H1 (cell line): ENCODE results near the gene CREBL2. TPM values are rescaled to one million over a fixed set of nuclear protein-coding genes. Genes with fewer than 3 reads are reported as not detected.
"Not testable (repeated sequence)": the region's sequence is repeated elsewhere in the genome, so short reads cannot be mapped to it uniquely, and the experiment has no call there.

Experiments
- CTCF ChIA-PET: fragments of 300-600 bp; sonication (Branson Sonifier 250); formaldehyde crosslinking; loops from one replicate; lab custom pipeline; 2021; ENCODE audit not compliant: partially characterized antibody; lab: Charles Lee
- POLR2A ChIA-PET: fragments of 300-600 bp; sonication (Branson Sonifier 250); formaldehyde crosslinking; loops from one replicate; lab custom pipeline; 2021; ENCODE audit warnings: inconsistent platforms; ENCODE audit not compliant: partially characterized antibody; lab: Charles Lee
- DNase-seq, 2 experiments: peaks; one replicate each; pipeline versions ENCODE4 v3.0.0 to v3.0.0-alpha.2; 2010 to 2022; ENCODE audit warnings: low spot score in 2 of 2, low read depth in 1 of 2, mixed read lengths in 1 of 2
- FAIRE-seq: peaks from 2 replicates; lab custom pipeline; 2011; peaks lifted over from hg19 to GRCh38; lab: Jason Lieb, UNC
- H2AFZ ChIP-seq: 2 replicates; pipeline ENCODE4 v1.8.1; 2012; ENCODE audit warnings: low read length, inconsistent platforms
- H2AK5ac ChIP-seq: 2 replicates; pipeline ENCODE4 v1.6.1; 2013; ENCODE audit warnings: low read depth, low read length
- H2BK120ac ChIP-seq: replicated peaks from 2 replicates; pipeline ENCODE3; 2013; ENCODE audit warnings: low read depth, low read length, inconsistent platforms
- H2BK12ac ChIP-seq: 2 replicates; pipeline ENCODE4 v1.6.1; 2013; ENCODE audit warnings: low read depth, low read length
- H2BK15ac ChIP-seq: 2 replicates; pipeline ENCODE4 v1.6.1; 2013; ENCODE audit warnings: low read length
- H2BK20ac ChIP-seq: 2 replicates; pipeline ENCODE4 v1.6.1; 2013; ENCODE audit warnings: low read length
- H2BK5ac ChIP-seq: 2 replicates; pipeline ENCODE4 v1.6.1; 2013; ENCODE audit warnings: low read depth, low read length
- H3K14ac ChIP-seq: 2 replicates; pipeline ENCODE4 v1.6.1; 2013; ENCODE audit warnings: inconsistent platforms; ENCODE audit not compliant: insufficient read length
- H3K18ac ChIP-seq: 2 replicates; pipeline ENCODE4 v1.6.1; 2013; ENCODE audit warnings: low read length; ENCODE audit errors: extremely low read depth
- H3K23ac ChIP-seq: 2 replicates; pipeline ENCODE4 v1.6.1; 2013; ENCODE audit warnings: inconsistent platforms; ENCODE audit not compliant: insufficient read length
- H3K23me2 ChIP-seq: 2 replicates; pipeline ENCODE4 v1.6.1; 2013; ENCODE audit warnings: low read depth, low read length
- H3K27ac ChIP-seq: 2 replicates; pipeline ENCODE4 v1.6.1; 2011; ENCODE audit warnings: low read depth, low read length, inconsistent platforms
- H3K27me3 ChIP-seq, 4 experiments: replicated peaks in 1 of 4; 1 replicate in 1 of 4; 2 replicates in 3 of 4; pipeline versions ENCODE4 v1.6.1 to v1.8.1; 2011 to 2013; ENCODE audit warnings: low read length in 3 of 4, mild to moderate bottlenecking in 3 of 4, inconsistent platforms in 2 of 4, mixed read lengths in 2 of 4, moderate library complexity in 1 of 4; ENCODE audit not compliant: control insufficient read depth in 3 of 4, insufficient read depth in 3 of 4; ENCODE audit errors: extremely low read depth in 1 of 4
- H3K36me3 ChIP-seq, 4 experiments: 2 replicates each; pipeline versions ENCODE4 v1.6.1 to v1.8.1; 2011 to 2013; ENCODE audit warnings: mild to moderate bottlenecking in 4 of 4, low read length in 3 of 4, moderate library complexity in 2 of 4, control low read depth in 1 of 4, inconsistent platforms in 1 of 4; ENCODE audit not compliant: insufficient read depth in 4 of 4, control insufficient read depth in 2 of 4
- H3K4ac ChIP-seq: replicated peaks from 2 replicates; pipeline ENCODE3; 2013; ENCODE audit warnings: low read length, low read depth, mixed read lengths, inconsistent platforms; ENCODE audit not compliant: insufficient read length
- H3K4me1 ChIP-seq, 4 experiments: replicated peaks in 1 of 4; 1 replicate in 1 of 4; 2 replicates in 3 of 4; pipeline versions ENCODE4 v1.6.1 to v1.8.1; 2011 to 2013; ENCODE audit warnings: low read length in 3 of 4, inconsistent platforms in 2 of 4, mixed read lengths in 1 of 4; ENCODE audit not compliant: insufficient read depth in 4 of 4, control insufficient read depth in 3 of 4
- H3K4me2 ChIP-seq, 2 experiments: 2 replicates each; pipeline versions ENCODE4 v1.6.1 to v1.8.1; 2011 to 2013; ENCODE audit warnings: low read depth in 2 of 2, low read length in 2 of 2, control low read depth in 1 of 2, inconsistent platforms in 1 of 2, mild to moderate bottlenecking in 1 of 2; ENCODE audit not compliant: insufficient read depth in 1 of 2
- H3K4me3 ChIP-seq, 4 experiments: fragments of 200-600, 300-600 bp in 1 of 4; sonication (generic), shearing (Covaris generic), sonication (Bioruptor Twin) in 1 of 4; 2 replicates each; pipeline versions ENCODE4 v1.5.1 to v1.8.1; 2011 to 2016; ENCODE audit warnings: low read length in 4 of 4, low read depth in 3 of 4, control low read depth in 2 of 4, inconsistent platforms in 2 of 4, mild to moderate bottlenecking in 2 of 4, mixed read lengths in 1 of 4, moderate library complexity in 1 of 4; ENCODE audit not compliant: insufficient read depth in 2 of 4; ENCODE audit errors: extremely low read depth in 1 of 4
- H3K56ac ChIP-seq: replicated peaks from 2 replicates; pipeline ENCODE3; 2013; ENCODE audit warnings: low read depth, mild to moderate bottlenecking, mixed read lengths, low read length, inconsistent platforms; ENCODE audit not compliant: insufficient read length
- H3K79me1 ChIP-seq: 2 replicates; pipeline ENCODE4 v1.6.1; 2013; ENCODE audit warnings: low read depth, low read length, control low read depth
- H3K79me2 ChIP-seq, 2 experiments: 2 replicates each; pipeline versions ENCODE4 v1.6.1 to v1.8.1; 2012 to 2013; ENCODE audit warnings: low read length in 2 of 2, mild to moderate bottlenecking in 2 of 2, inconsistent platforms in 1 of 2; ENCODE audit not compliant: insufficient read depth in 2 of 2, control insufficient read depth in 1 of 2
- H3K9ac ChIP-seq, 4 experiments: replicated peaks in 1 of 4; 1 replicate in 1 of 4; 2 replicates in 3 of 4; pipeline versions ENCODE4 v1.6.1 to v1.8.1; 2011 to 2013; ENCODE audit warnings: low read depth in 3 of 4, low read length in 3 of 4, control low read depth in 2 of 4, mild to moderate bottlenecking in 2 of 4, moderate library complexity in 2 of 4, inconsistent platforms in 1 of 4; ENCODE audit errors: extremely low read depth in 1 of 4
- H3K9me3 ChIP-seq, 2 experiments: 2 replicates each; pipeline versions ENCODE4 v1.6.1 to v1.8.1; 2012 to 2013; ENCODE audit warnings: mild to moderate bottlenecking in 2 of 2, moderate library complexity in 2 of 2, control low read depth in 1 of 2, inconsistent platforms in 1 of 2, low read depth in 1 of 2, low read length in 1 of 2, mixed read lengths in 1 of 2; ENCODE audit not compliant: insufficient read depth in 2 of 2
- H4K20me1 ChIP-seq, 2 experiments: replicated peaks in 1 of 2; 2 replicates each; pipeline versions ENCODE3 to v1.8.1; 2011 to 2013; ENCODE audit warnings: inconsistent platforms in 2 of 2, low read length in 2 of 2, mild to moderate bottlenecking in 1 of 2; ENCODE audit not compliant: insufficient read depth in 2 of 2, control insufficient read depth in 1 of 2
- H4K5ac ChIP-seq: 2 replicates; pipeline ENCODE4 v1.6.1; 2013; ENCODE audit warnings: low read length, low read depth, mixed read lengths, inconsistent platforms; ENCODE audit not compliant: insufficient read length
- H4K8ac ChIP-seq: 2 replicates; pipeline ENCODE4 v1.8.0; 2013; ENCODE audit warnings: mild to moderate bottlenecking, moderate library complexity, low read length, inconsistent platforms; ENCODE audit not compliant: insufficient read depth; ENCODE audit errors: extremely low read depth
- H4K91ac ChIP-seq: replicated peaks from 2 replicates; pipeline ENCODE3; 2013; ENCODE audit warnings: low read length, mixed read lengths, inconsistent platforms; ENCODE audit not compliant: insufficient read length
- WGBS, 2 experiments: shearing (Covaris generic) in 1 of 2; methylation state at CpG; one replicate each; pipeline versions ENCODE4 v1.1.6 to v1.1.7; 2013 to 2015; ENCODE audit warnings: low lambda C conversion rate in 2 of 2, mixed read lengths in 2 of 2, inconsistent platforms in 1 of 2, low coverage in 1 of 2, missing lambda C conversion rate in 1 of 2; ENCODE audit not compliant: insufficient replicate concordance in 2 of 2, insufficient coverage in 1 of 2, insufficient read length in 1 of 2; ENCODE audit errors: extremely low coverage in 1 of 2, missing lambda C conversion rate in 1 of 2; 5-methylcytosine and 5-hydroxymethylcytosine counted together
- polyA plus RNA-seq, 7 experiments: library from polyadenylated mRNA; depleted of rRNA in 3 of 7; stranded (reverse) in 5 of 7; unstranded in 2 of 7; fragments of >200 nt in 5 of 7; fragments of 200-250 nt in 2 of 7; gene quantifications; 1 replicate in 5 of 7; 2 replicates in 1 of 7; 4 replicates in 1 of 7; pipeline versions ENCODE4 v1.2.1 to v1.2.3, GENCODE V29; 2011 to 2013; ENCODE audit warnings: missing spikeins in 2 of 7, mixed read lengths in 2 of 7
- total RNA-seq: library from RNA; stranded (reverse); fragmentation: NEBNext Ultra II Directional; extraction: Animal tissue kit (Norgen Biotek cat#: 25700); gene quantifications from 2 replicates; pipeline ENCODE4 v1.2.1, GENCODE V29; 2021

CREBL2 gene
- total and polyA plus RNA-seq, 2 of the 8 experiments (the other 6 are each of a cell fraction or from before 2014, with no cell fraction given): 9.8 to 18.3 TPM

GRCh38 chr12:12595929-12596328 lies 15.7 kb upstream of the CREBL2 start:
- 70% methylated on average over 2 of the region's 2 CpGs; no CpG with 5 or more reads in 1 of the 2 experiments for WGBS, 2 experiments
- H3K9me3 ChIP-seq, H2BK15ac ChIP-seq, H2BK120ac ChIP-seq, FAIRE-seq, H2AFZ ChIP-seq, H3K4me3 ChIP-seq, CTCF ChIA-PET, DNase-seq, H4K20me1 ChIP-seq, H2BK5ac ChIP-seq, H2BK20ac ChIP-seq, H4K5ac ChIP-seq, H2AK5ac ChIP-seq, H3K56ac ChIP-seq, H3K27ac ChIP-seq, H3K79me1 ChIP-seq, H3K4me1 ChIP-seq, H3K4ac ChIP-seq, H4K8ac ChIP-seq, H3K36me3 ChIP-seq, H3K23me2 ChIP-seq, H4K91ac ChIP-seq, H3K9ac ChIP-seq, H3K23ac ChIP-seq, H3K14ac ChIP-seq, H2BK12ac ChIP-seq, H3K4me2 ChIP-seq, H3K79me2 ChIP-seq, H3K18ac ChIP-seq, H3K27me3 ChIP-seq: not testable (repeated sequence)
- POLR2A ChIA-PET: interaction anchor here (1.0 kb wide), 1 partner anchor 18 kb away, joined by 3 read pairs; no protein-coding TSS in a partner anchor

GRCh38 chr12:12596598-12596997 lies 15.1 kb upstream of the CREBL2 start:
- POLR2A ChIA-PET, H4K8ac ChIP-seq, H3K4me1 ChIP-seq, H2AK5ac ChIP-seq, H3K56ac ChIP-seq, H3K27me3 ChIP-seq, H3K18ac ChIP-seq, FAIRE-seq, H3K27ac ChIP-seq, CTCF ChIA-PET, H3K23ac ChIP-seq, H2BK5ac ChIP-seq, H3K79me2 ChIP-seq, H4K20me1 ChIP-seq, H4K5ac ChIP-seq, H4K91ac ChIP-seq, H3K4me2 ChIP-seq, H3K36me3 ChIP-seq, H3K4me3 ChIP-seq, H2BK20ac ChIP-seq, H2AFZ ChIP-seq, H2BK12ac ChIP-seq, H3K9ac ChIP-seq, H3K4ac ChIP-seq, H3K9me3 ChIP-seq, H3K14ac ChIP-seq, H3K23me2 ChIP-seq, H3K79me1 ChIP-seq, H2BK15ac ChIP-seq, DNase-seq, H2BK120ac ChIP-seq: not testable (repeated sequence)
- WGBS, 2 experiments: 94% methylated on average over 3 of the region's 3 CpGs; no CpG with 5 or more reads in 1 of the 2 experiments
